Activated CD4-positive, alpha-beta memory T cell treated with anti-CD3 and anti-CD28 coated beads for 36 hours (primary cell): ENCODE measurements around the gene REV3L. TPM values are rescaled to one million over a fixed set of nuclear protein-coding genes. Genes with fewer than 3 reads are reported as not detected.

Experiments
- CTCF ChIA-PET: fragments of 350-600 bp; sonication (Branson Sonifier 250); formaldehyde crosslinking; loops from one replicate; lab custom pipeline; 2021; ENCODE audit warnings: antibody characterized with exemption, inconsistent platforms; lab: Charles Lee
- POLR2A ChIA-PET: fragments of 350-600 bp; sonication (Branson Sonifier 250); formaldehyde crosslinking; loops from one replicate; lab custom pipeline; 2021; ENCODE audit warnings: antibody characterized with exemption; lab: Charles Lee
- DNase-seq: peaks from one replicate; pipeline ENCODE4 v3.0.0-alpha.2; 2020
- H3K27ac Mint-ChIP-seq: one replicate; pipeline ENCODE4 v1.8.0; 2021; ENCODE audit warnings: mixed read lengths
- H3K27me3 Mint-ChIP-seq: one replicate; pipeline ENCODE4 v1.8.0; 2021; ENCODE audit warnings: mixed read lengths
- H3K36me3 Mint-ChIP-seq: one replicate; pipeline ENCODE4 v1.8.0; 2021; ENCODE audit warnings: mixed read lengths
- H3K4me1 Mint-ChIP-seq: one replicate; pipeline ENCODE4 v1.8.0; 2021; ENCODE audit warnings: low read depth, mixed read lengths
- H3K4me3 Mint-ChIP-seq: one replicate; pipeline ENCODE4 v1.8.0; 2021; ENCODE audit warnings: mild to moderate bottlenecking, mixed read lengths
- H3K9me3 Mint-ChIP-seq: one replicate; pipeline ENCODE4 v1.8.0; 2021; ENCODE audit warnings: mixed read lengths
- intact Hi-C: fragments of 100-400 bp; cut with micrococcal nuclease; formaldehyde crosslinking; loops from one replicate; pipeline ENCODE4 v1.15.1; 2023
- total RNA-seq, 2 experiments: library from RNA; stranded (reverse); gene quantifications; one replicate each; pipeline ENCODE4 v1.2.3, GENCODE V29; 2021

Gene REV3L
- total RNA-seq, 2 experiments from 2014 or later, result 13.9 to 15.0 TPM

GRCh38 chr6:111381728-111382127 lies 101.3 kb downstream of the REV3L start:
- intact Hi-C loops, result no loop called here
- Mint-ChIP-seq H3K27me3 (no peaks in the 10 kb centered on the region), H3K27ac (no peak overlapping the region), H3K4me3 (no peak overlapping the region), H3K9me3 (no peaks in the 10 kb centered on the region), H3K36me3 (peaks cover 33% of the 10 kb centered on the region), H3K4me1 (no peaks in the 10 kb centered on the region)
- CTCF ChIA-PET, result no interaction called here
- POLR2A ChIA-PET, result no interaction called here
- DNase-seq, result no peak

- Mint-ChIP-seq H3K36me3 (peaks cover 34% of the 10 kb centered on the region), H3K27ac (no peak overlapping the region), H3K4me3 (no peak overlapping the region), H3K27me3 (no peaks in the 10 kb centered on the region), H3K9me3 (no peaks in the 10 kb centered on the region), H3K4me1 (no peaks in the 10 kb centered on the region)
- ChIA-PET CTCF (no interaction called here), POLR2A (no interaction called here)
- no peak for DNase-seq
- intact Hi-C loops, result no loop called here
Observed at GRCh38 chr6:111381123-111381522, 101.9 kb downstream of the REV3L start.

GRCh38 chr6:111379831-111380230 lies 103.2 kb downstream of the REV3L start:
- ChIA-PET POLR2A (no interaction called here), CTCF (no interaction called here)
- H3K27ac Mint-ChIP-seq, result no peak overlapping the region
- no peaks in the 10 kb centered on the region for H3K27me3 Mint-ChIP-seq
- DNase-seq, result no peak
- intact Hi-C loops, result no loop called here
- H3K36me3 Mint-ChIP-seq, result peaks cover 37% of the 10 kb centered on the region
- H3K4me1 Mint-ChIP-seq, result no peaks in the 10 kb centered on the region
- no peak overlapping the region for H3K4me3 Mint-ChIP-seq
- no peaks in the 10 kb centered on the region for H3K9me3 Mint-ChIP-seq

GRCh38 chr6:111379302-111379701 lies 103.7 kb downstream of the REV3L start:
- H3K27me3 Mint-ChIP-seq, result no peaks in the 10 kb centered on the region
- no peak for DNase-seq
- ChIA-PET POLR2A (no interaction called here), CTCF (no interaction called here)
- no peak overlapping the region for H3K27ac Mint-ChIP-seq
- H3K4me3 Mint-ChIP-seq, result no peak overlapping the region
- no peaks in the 10 kb centered on the region for H3K9me3 Mint-ChIP-seq
- intact Hi-C loops, result no loop called here
- H3K4me1 Mint-ChIP-seq, result no peaks in the 10 kb centered on the region
- peaks cover 38% of the 10 kb centered on the region for H3K36me3 Mint-ChIP-seq

GRCh38 chr6:111377558-111378120 lies 105.4 kb downstream of the REV3L start:
- no peak for DNase-seq
- Mint-ChIP-seq H3K4me1 (no peaks in the 10 kb centered on the region), H3K9me3 (no peaks in the 10 kb centered on the region), H3K36me3 (peaks cover 42% of the 10 kb centered on the region), H3K27me3 (no peaks in the 10 kb centered on the region), H3K4me3 (no peak overlapping the region), H3K27ac (no peak overlapping the region)
- intact Hi-C loops, result no loop called here
- ChIA-PET CTCF (interaction anchor here (0.8 kb wide), 1 partner anchor 101 kb away, joined by 3 read pairs; no protein-coding TSS in a partner anchor), POLR2A (no interaction called here)

- Mint-ChIP-seq H3K27me3 (no peaks in the 10 kb centered on the region), H3K4me3 (no peak overlapping the region), H3K4me1 (peaks cover 11% of the 10 kb centered on the region), H3K36me3 (peaks cover 23% of the 10 kb centered on the region), H3K9me3 (no peaks in the 10 kb centered on the region), H3K27ac (no peak overlapping the region)
- DNase-seq, result peak; percentile 39
- CTCF ChIA-PET, result interaction anchor here (1.0 to 1.7 kb wide), 2 partner anchors 109 to 111 kb away, joined by 3 to 5 read pairs; a partner anchor contains a TSS
- intact Hi-C loops, result loop anchor here (10.0 kb wide), 1 partner anchor 107 kb away; no protein-coding TSS in a partner anchor
- POLR2A ChIA-PET, result no interaction called here
Observed at GRCh38 chr6:111367393-111368088, 115.5 kb downstream of the REV3L start.

- Mint-ChIP-seq H3K9me3 (no peaks in the 10 kb centered on the region), H3K36me3 (peaks cover 17% of the 10 kb centered on the region), H3K4me1 (no peaks in the 10 kb centered on the region), H3K27ac (no peak overlapping the region), H3K4me3 (no peak overlapping the region), H3K27me3 (no peaks in the 10 kb centered on the region)
- intact Hi-C loops, result loop anchor here (10.0 kb wide), 1 partner anchor 113 kb away; no protein-coding TSS in a partner anchor
- ChIA-PET POLR2A (no interaction called here), CTCF (interaction anchor here (0.7 kb wide), 1 partner anchor 282 kb away, joined by 3 read pairs; no protein-coding TSS in a partner anchor)
- DNase-seq, result no peak
Observed at GRCh38 chr6:111361648-111362047, 121.4 kb downstream of the REV3L start.

- intact Hi-C loops, result no loop called here
- Mint-ChIP-seq H3K27ac (no peak overlapping the region), H3K4me3 (no peak overlapping the region), H3K9me3 (no peaks in the 10 kb centered on the region), H3K27me3 (no peaks in the 10 kb centered on the region), H3K4me1 (no peaks in the 10 kb centered on the region), H3K36me3 (peaks cover 18% of the 10 kb centered on the region)
- no peak for DNase-seq
- ChIA-PET POLR2A (no interaction called here), CTCF (no interaction called here)
Observed at GRCh38 chr6:111358454-111358853, 124.6 kb downstream of the REV3L start.

- peaks cover 14% of the 10 kb centered on the region for H3K36me3 Mint-ChIP-seq
- H3K27me3 Mint-ChIP-seq, result no peaks in the 10 kb centered on the region
- intact Hi-C loops, result no loop called here
- CTCF ChIA-PET, result no interaction called here
- POLR2A ChIA-PET, result no interaction called here
- no peak for DNase-seq
- no peaks in the 10 kb centered on the region for H3K4me1 Mint-ChIP-seq
- H3K27ac Mint-ChIP-seq, result no peak overlapping the region
- no peak overlapping the region for H3K4me3 Mint-ChIP-seq
- H3K9me3 Mint-ChIP-seq, result no peaks in the 10 kb centered on the region
Observed at GRCh38 chr6:111357705-111358104, 125.3 kb downstream of the REV3L start.

GRCh38 chr6:111356551-111356950 lies 126.5 kb downstream of the REV3L start:
- CTCF ChIA-PET, result no interaction called here
- Mint-ChIP-seq H3K9me3 (no peaks in the 10 kb centered on the region), H3K4me3 (no peak overlapping the region)

GRCh38 chr6:111354758-111355555 lies 128.1 kb downstream of the REV3L start:
- POLR2A ChIA-PET, result no interaction called here
- H3K36me3 Mint-ChIP-seq, result peaks cover 23% of the 10 kb centered on the region
- intact Hi-C loops, result no loop called here
- CTCF ChIA-PET, result no interaction called here
- H3K4me1 Mint-ChIP-seq, result no peaks in the 10 kb centered on the region
- no peak for DNase-seq
- no peak overlapping the region for H3K4me3 Mint-ChIP-seq
- no peak overlapping the region for H3K27ac Mint-ChIP-seq
- no peaks in the 10 kb centered on the region for H3K9me3 Mint-ChIP-seq
- no peaks in the 10 kb centered on the region for H3K27me3 Mint-ChIP-seq

More at GRCh38 chr6:111356551-111356950, 126.5 kb downstream of the REV3L start:
- no peaks in the 10 kb centered on the region for H3K27me3 Mint-ChIP-seq
- POLR2A ChIA-PET, result no interaction called here
- H3K36me3 Mint-ChIP-seq, result peaks cover 21% of the 10 kb centered on the region
- no peak overlapping the region for H3K27ac Mint-ChIP-seq
- no peaks in the 10 kb centered on the region for H3K4me1 Mint-ChIP-seq
- intact Hi-C loops, result no loop called here
- DNase-seq, result no peak

- H3K9me3 Mint-ChIP-seq, result no peaks in the 10 kb centered on the region
- POLR2A ChIA-PET, result no interaction called here
Observed at GRCh38 chr6:111353912-111354462, 129.0 kb downstream of the REV3L start.

More at GRCh38 chr6:111353912-111354462, 129.0 kb downstream of the REV3L start:
- H3K27ac Mint-ChIP-seq, result no peak overlapping the region
- no peak for DNase-seq
- no peak overlapping the region for H3K4me3 Mint-ChIP-seq
- H3K4me1 Mint-ChIP-seq, result no peaks in the 10 kb centered on the region
- CTCF ChIA-PET, result interaction anchor here (1.2 to 1.3 kb wide), 2 partner anchors 125 to 689 kb away, joined by 4 read pairs; no protein-coding TSS in a partner anchor
- no peaks in the 10 kb centered on the region for H3K27me3 Mint-ChIP-seq
- peaks cover 20% of the 10 kb centered on the region for H3K36me3 Mint-ChIP-seq
- intact Hi-C loops, result no loop called here
